ENCODE data around the gene ARHGAP24.
A peak's percentile ranks its signal among the peaks of the same experiment; 100 is the strongest.
"Not testable (repeated sequence)": the region's sequence is repeated elsewhere in the genome, so short reads cannot be mapped to it uniquely, and the experiment has no call there.

The ARHGAP24 gene

DNA sequence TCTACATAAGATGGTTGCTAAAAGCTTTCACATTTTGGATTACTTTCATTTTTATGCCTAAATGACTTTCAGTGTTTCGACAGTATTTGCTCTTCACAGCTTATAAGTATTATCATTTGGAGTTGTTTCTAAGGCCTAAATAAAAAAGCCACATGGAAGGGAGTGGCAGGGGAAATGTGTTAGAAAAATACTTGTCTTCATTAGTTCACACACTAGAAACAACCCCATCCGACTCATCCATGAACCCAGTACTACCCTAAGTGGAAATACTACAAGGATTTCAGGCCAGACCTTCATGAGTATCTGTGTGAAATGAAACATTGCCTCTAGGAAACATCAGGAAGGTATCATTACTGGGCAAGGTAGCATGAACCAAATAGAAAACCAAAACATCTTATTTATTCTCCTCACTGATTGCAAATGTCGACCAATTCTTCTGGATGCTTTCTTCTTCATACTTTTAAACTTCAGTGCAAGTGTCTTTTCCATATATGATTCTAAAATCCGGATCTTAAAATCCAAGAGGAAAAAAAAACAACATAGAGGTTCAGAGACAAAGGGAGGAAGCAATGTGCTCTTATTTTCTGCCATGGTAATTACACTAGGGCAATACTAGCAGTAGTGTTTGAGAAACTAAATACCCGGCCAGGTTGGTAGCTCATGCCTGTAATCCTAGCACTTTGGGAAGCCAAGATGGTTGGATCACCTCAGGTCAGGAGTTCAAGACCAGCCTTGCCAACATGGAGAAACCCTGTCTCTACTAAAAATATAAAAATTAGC lies 349.4 kb downstream of the ARHGAP24 start:
- DNase-seq = no peak

GRCh38 chr4:85826060-85826678 lies 351.2 kb downstream of the ARHGAP24 start:
- DNase-seq = no peak

GRCh38 chr4:85828027-85828890 lies 353.3 kb downstream of the ARHGAP24 start:
- no peak for DNase-seq

DNA sequence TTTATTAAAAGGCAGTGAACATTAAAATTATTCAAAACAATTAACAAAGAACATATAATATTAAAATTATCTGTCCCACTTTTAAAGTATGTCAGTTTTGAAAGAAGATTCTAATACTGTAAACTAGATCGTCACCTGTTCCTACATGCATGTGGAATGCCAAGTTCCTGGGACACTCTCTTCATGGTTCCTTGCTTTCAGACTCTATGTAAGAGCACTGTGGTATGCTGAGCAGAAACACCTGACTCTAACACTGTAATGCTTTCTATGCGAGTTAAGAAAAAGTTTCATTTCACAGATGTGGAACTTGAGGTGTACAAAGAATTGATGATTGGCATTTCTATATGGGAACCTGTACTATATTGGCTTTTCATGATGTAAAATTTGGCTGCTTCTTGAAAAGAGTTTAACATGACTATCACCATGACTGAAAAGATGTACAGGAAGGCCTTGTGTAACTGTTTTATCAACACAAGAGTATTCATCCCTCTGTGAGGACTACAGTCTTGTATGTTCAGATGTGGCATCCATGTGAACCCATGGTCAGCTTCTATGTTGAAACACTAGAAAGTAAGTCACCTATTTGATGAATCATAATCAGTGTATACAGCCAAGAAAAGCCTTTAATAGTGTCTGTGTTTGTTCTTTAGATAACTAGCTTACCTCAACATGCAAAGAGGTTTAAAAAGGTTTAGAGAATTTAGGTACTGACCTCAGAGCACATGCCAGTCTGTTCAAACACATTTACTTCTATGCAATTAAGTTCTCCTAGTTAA lies 354.5 kb downstream of the ARHGAP24 start:
- DNase-seq = no peak

DNA sequence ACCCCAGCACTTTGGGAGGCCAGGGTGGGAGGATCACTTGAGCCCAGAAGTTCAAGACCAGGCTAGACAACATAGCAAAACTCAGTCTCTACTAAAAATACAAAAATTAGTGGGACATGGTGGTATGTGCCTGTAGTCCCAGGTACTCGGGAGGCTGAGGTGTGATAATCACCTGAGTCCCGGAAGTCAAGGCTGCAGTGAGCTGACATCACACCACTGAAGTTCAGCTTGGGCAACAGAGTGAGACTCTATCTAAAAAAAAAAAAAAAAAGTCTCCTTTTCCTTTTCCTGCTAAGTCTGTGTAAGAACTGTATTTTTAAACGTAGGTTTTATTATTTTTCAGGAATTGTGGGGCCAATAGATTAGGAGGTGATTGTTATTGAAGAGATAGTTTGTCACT lies 356.7 kb downstream of the ARHGAP24 start:
- DNase-seq = no peak

GRCh38 chr4:85833302-85833701 lies 358.4 kb downstream of the ARHGAP24 start:
- no peak for DNase-seq

DNA sequence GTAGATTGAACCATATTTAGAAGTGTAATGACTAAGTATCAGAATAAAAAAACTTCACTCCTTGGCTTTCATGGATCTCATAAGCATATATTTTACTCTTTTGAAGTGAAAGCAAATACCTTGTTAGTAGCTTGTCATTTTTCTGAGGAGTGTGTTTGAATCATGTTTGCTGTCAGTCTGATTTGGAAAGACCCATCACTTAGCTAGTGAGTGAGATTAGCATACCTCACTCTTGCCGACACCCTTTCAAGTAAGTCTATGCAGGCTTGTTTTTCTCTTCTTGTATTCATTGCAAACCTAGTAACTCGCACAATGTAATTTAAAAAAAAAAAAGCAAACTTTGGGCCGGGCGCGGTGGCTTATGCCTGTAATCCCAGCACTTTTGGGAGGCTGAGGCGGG lies 360.0 kb downstream of the ARHGAP24 start:
- no peak for DNase-seq

DNA sequence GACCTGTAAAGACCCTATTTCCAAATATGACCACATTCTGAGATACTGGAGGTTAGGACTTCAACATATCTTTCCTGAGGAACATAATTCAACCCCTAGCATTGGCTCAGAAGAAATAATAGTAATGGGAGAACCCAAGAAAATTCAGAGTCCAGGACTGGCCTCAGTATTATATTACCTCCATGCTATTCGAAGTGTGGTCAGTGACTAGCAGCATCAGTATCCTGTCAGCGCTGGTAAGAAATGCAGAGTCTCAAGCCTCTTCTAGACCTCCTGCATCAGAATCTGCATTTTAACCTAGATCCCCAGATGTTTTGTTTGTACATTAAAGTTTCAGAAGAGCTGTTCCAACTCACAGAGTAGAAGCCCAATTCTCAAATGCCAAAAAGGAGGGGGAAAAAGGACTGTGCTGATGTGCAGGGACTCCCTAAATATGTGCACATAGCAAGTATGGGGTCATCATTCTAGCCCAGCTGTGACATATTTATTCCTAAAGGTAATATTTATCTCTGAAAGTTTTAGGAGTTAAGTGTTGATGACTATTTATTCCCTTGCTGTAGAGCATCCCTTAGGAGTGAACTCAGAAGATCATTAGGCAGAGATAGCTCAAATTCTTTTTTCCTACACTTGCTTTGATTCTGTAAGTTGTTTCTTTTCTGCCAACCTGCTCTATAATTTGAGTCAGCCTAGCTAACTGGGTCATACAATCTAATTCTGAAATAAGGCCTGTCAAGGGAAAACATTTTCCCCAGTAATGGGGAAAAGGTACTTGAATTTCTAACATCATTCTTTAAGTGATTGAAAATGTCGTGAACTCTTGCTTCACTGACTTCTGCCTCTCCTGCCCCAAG lies 361.9 kb downstream of the ARHGAP24 start:
- DNase-seq = no peak

GRCh38 chr4:85837439-85837733 lies 362.4 kb downstream of the ARHGAP24 start:
- no peak for DNase-seq

GRCh38 chr4:85839981-85840451 lies 365.1 kb downstream of the ARHGAP24 start:
- DNase-seq = not testable (repeated sequence)

DNA sequence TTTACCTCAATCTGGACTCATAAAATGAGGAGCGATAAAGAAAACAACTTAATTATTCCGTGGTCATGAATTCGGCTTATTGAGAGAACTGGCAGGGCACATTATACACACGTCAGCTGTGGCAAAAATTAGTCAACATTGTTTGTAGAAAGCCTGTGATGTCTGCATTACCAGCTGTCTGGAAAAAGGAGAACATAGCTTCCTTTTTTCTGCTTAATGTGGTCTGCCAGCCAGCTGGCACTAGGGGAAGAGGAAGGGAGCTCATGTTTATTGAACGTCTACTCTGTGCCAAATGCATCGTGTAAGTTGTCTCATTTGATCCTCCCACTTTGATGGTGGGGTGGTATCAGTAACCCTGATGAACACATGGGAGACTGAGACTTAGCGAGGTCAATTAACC lies 367.6 kb downstream of the ARHGAP24 start:
- peak; percentile 22 for DNase-seq

- not testable (repeated sequence) for DNase-seq
Measured at GRCh38 chr4:85853740-85854139, 378.8 kb downstream of the ARHGAP24 start.

DNA sequence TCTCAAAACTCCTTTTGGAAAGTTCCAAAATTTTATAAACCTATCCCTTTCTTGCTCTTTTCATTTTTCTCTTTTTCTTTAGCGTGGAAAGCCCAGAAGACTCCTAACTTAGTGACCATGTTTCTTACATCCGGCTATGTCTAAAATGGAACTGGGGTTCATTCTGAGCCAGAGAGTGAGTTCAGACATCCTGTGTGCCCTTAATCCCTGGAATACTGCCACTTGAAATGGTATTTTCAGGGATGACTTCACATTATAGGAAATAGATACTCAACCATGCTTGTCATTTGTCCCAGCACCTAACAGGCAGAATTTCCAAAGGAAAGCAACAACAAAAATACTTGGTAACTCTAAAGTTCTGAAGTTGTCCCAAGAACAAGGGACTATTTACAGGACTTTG lies 379.6 kb downstream of the ARHGAP24 start:
- DNase-seq = no peak

DNA sequence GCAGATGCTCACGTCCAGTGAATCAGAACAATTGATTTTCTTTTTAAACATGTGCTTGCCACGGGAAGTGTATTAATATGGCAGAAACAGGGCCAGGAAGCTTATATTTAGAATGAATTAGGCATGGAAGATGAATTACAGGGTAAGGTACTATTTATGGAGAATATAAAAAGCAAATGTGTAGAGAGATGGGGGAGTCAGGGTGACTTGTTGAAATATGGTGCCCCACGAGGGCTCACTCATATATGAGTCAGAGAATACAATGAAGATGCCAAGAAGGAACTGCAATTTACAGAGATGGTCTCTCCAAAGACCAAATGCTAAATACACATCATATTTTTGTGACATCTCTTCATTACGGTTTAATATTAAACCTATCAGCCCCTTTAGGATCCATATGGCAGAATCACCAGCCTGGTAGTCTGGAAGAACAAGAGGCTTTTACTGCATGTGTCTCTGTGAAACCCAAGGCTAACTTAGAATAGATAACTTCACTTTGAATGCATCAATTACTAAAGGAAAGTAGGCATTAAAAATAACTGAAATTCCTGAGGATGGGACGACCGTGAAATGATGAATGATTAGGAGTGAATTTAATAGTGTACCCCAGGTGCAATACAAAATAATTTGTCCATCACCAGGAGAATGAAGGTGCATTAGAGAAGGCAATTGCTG lies 385.3 kb downstream of the ARHGAP24 start:
- no peak for DNase-seq

GRCh38 chr4:85861064-85861765 lies 386.3 kb downstream of the ARHGAP24 start:
- no peak for DNase-seq

GRCh38 chr4:85862896-85863295 lies 387.9 kb downstream of the ARHGAP24 start:
- DNase-seq = no peak

GRCh38 chr4:85864259-85865205 lies 389.6 kb downstream of the ARHGAP24 start:
- DNase-seq = no peak

DNA sequence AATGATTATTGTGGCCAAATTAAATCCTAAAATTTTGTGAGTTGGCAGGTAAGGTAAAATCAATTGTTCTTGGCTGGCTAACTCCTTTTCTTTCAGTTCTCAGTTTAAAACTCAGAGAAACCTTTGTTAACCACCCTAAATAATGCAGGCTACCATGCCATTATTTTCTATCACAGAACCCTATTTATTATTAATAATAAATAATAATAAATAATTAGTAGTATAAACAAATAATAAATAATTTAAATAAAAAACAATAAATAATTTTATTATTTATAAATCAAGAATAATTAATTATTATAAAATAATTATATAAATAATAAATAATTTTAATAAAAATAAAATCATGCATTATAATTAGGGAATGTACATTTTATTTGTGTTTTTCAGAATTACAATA lies 390.3 kb downstream of the ARHGAP24 start:
- no peak for DNase-seq

- no peak for DNase-seq
Measured at GRCh38 chr4:85866508-85866907, 391.6 kb downstream of the ARHGAP24 start.

DNA sequence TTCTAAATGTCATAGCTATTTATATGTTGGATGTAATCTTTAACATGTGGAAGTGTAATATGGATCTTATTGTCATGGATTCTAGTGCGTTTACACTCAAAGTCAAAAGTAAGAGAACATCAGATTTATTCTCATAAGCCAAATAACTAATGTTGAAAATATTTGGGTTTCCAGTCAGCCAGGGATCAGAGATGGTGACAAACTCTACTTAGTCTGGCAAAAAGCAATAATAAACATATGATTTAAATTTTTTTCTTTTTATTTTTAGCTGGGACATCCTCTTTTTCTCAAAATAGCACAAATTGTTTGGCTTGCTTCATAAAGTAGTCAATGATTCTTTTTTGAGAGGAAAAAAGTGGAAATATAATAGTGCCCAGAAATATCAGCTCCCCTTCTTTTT lies 392.3 kb downstream of the ARHGAP24 start:
- no peak for DNase-seq
